WTC11 (cell line): Measurements from ENCODE around the gene CRACR2A. TPM values are rescaled to one million over a fixed set of nuclear protein-coding genes. Genes with fewer than 3 reads are reported as not detected.

Experiments used
- ATAC-seq: fragments of 200-7000 bp; cut with Tn5 transposase; 2 replicates; pipeline ENCODE4 v1.10.0; 2021; ENCODE audit warnings: mild to moderate bottlenecking, moderate library complexity
- CTCF ChIA-PET: fragments of 300-600 bp; sonication (Branson Sonifier 250); formaldehyde crosslinking; loops from one replicate; lab custom pipeline; 2021; ENCODE audit warnings: antibody characterized with exemption; lab: Charles Lee
- POLR2A ChIA-PET: fragments of 350-600 bp; sonication (Branson Sonifier 250); formaldehyde crosslinking; loops from one replicate; lab custom pipeline; 2021; ENCODE audit warnings: antibody characterized with exemption; lab: Charles Lee
- DNase-seq: peaks from one replicate; pipeline ENCODE4 v3.0.0; 2021; ENCODE audit warnings: low spot score
- H3K27ac Mint-ChIP-seq: 2 replicates; pipeline ENCODE4 v1.8.0; 2021; ENCODE audit warnings: mixed read lengths
- H3K27me3 Mint-ChIP-seq: 2 replicates; pipeline ENCODE4 v1.8.0; 2021; ENCODE audit warnings: low read depth, mild to moderate bottlenecking, moderate library complexity, mixed read lengths
- H3K36me3 Mint-ChIP-seq: 2 replicates; pipeline ENCODE4 v1.8.0; 2021; ENCODE audit warnings: mixed read lengths
- H3K4me1 Mint-ChIP-seq: 2 replicates; pipeline ENCODE4 v1.8.0; 2022; ENCODE audit warnings: mixed read lengths
- H3K4me3 Mint-ChIP-seq: 2 replicates; pipeline ENCODE4 v1.8.0; 2021; ENCODE audit warnings: mild to moderate bottlenecking, moderate library complexity, mixed read lengths
- H3K9me3 Mint-ChIP-seq: 2 replicates; pipeline ENCODE4 v1.8.0; 2021; ENCODE audit warnings: mixed read lengths
- E2F4 ChIP-seq: sonication (generic); formaldehyde crosslinking; IDR thresholded peaks from 2 replicates; pipeline ENCODE4 v1.8.1; 2022; ENCODE audit warnings: low read depth, mild to moderate bottlenecking, moderate library complexity, missing genetic modification reagents, borderline replicate concordance
- ETV6 ChIP-seq: sonication (generic); formaldehyde crosslinking; IDR thresholded peaks from 2 replicates; pipeline ENCODE4 v1.8.1; 2022; ENCODE audit warnings: mild to moderate bottlenecking, missing genetic modification reagents
- FOXK1 ChIP-seq: sonication (generic); formaldehyde crosslinking; IDR thresholded peaks from 2 replicates; pipeline ENCODE4 v1.8.0; 2022; ENCODE audit warnings: mild to moderate bottlenecking, moderate library complexity, missing genetic modification reagents
- FOXP4 ChIP-seq: sonication (generic); formaldehyde crosslinking; IDR thresholded peaks from 2 replicates; pipeline ENCODE4 v1.8.0; 2022; ENCODE audit warnings: mild to moderate bottlenecking, missing genetic modification reagents
- IRF2 ChIP-seq: sonication (generic); formaldehyde crosslinking; IDR thresholded peaks from 2 replicates; pipeline ENCODE4 v1.8.0; 2022; ENCODE audit warnings: low read depth, missing genetic modification reagents, borderline replicate concordance
- NR1H2 ChIP-seq: sonication (generic); formaldehyde crosslinking; IDR thresholded peaks from 2 replicates; pipeline ENCODE4 v1.9.0; 2021; ENCODE audit warnings: mild to moderate bottlenecking, moderate library complexity, missing genetic modification reagents
- PRDM15 ChIP-seq: sonication (generic); formaldehyde crosslinking; IDR thresholded peaks from 2 replicates; pipeline ENCODE4 v1.8.0; 2022; ENCODE audit warnings: missing genetic modification reagents
- RORB ChIP-seq: fragments of 250-450 bp; sonication (Bioruptor Pico); IDR thresholded peaks from 2 replicates; pipeline ENCODE4 v1.9.0; 2021; ENCODE audit warnings: mild to moderate bottlenecking
- USF2 ChIP-seq: sonication (generic); formaldehyde crosslinking; IDR thresholded peaks from 2 replicates; pipeline ENCODE4 v1.8.1; 2023; ENCODE audit warnings: mild to moderate bottlenecking, missing genetic modification reagents, moderate library complexity
- ZBTB43 ChIP-seq: sonication (generic); formaldehyde crosslinking; IDR thresholded peaks from 2 replicates; pipeline ENCODE4 v1.8.1; 2023; ENCODE audit warnings: mild to moderate bottlenecking, missing genetic modification reagents
- ZNF281 ChIP-seq: sonication (generic); formaldehyde crosslinking; IDR thresholded peaks from 2 replicates; pipeline ENCODE4 v1.8.0; 2023; ENCODE audit warnings: mild to moderate bottlenecking, missing genetic modification reagents
- ZNF396 ChIP-seq: fragments of 250-450 bp; sonication (Bioruptor Pico); IDR thresholded peaks from 2 replicates; pipeline ENCODE4 v1.8.0; 2021; ENCODE audit warnings: mild to moderate bottlenecking, moderate library complexity, borderline replicate concordance
- total RNA-seq: library from RNA; stranded (reverse); gene quantifications from 3 replicates; pipeline ENCODE4 v1.2.3, GENCODE V29; 2021

Gene CRACR2A
- total RNA-seq, 1 experiment from 2014 or later: 2.6 TPM

- TF ChIP-seq ZBTB43: no peak
- TF ChIP-seq RORB: no peak
These were observed 75.3 kb downstream of the CRACR2A start (continued) for GRCh38 chr12:3677609-3678008.

GRCh38 chr12:3673981-3674708 lies 78.8 kb downstream of the CRACR2A start:
- Mint-ChIP-seq H3K4me3 (no peak overlapping the region), H3K27me3 (no peaks in the 10 kb centered on the region), H3K4me1 (no peaks in the 10 kb centered on the region; the same call in 1 of the 2 replicates), H3K36me3 (no peaks in the 10 kb centered on the region), H3K27ac (no peak overlapping the region), H3K9me3 (no peaks in the 10 kb centered on the region)
- ATAC-seq (no peak), DNase-seq (no peak)
- TF ChIP-seq ZNF281 (CRISPR knock-in tag) (no peak), IRF2 (CRISPR knock-in tag) (no peak), NR1H2 (CRISPR knock-in tag) (no peak), PRDM15 (CRISPR knock-in tag) (no peak), USF2 (no peak), FOXP4 (CRISPR knock-in tag) (no peak), FOXK1 (CRISPR knock-in tag) (no peak), ZNF396 (CRISPR knock-in tag) (no peak), ETV6 (CRISPR knock-in tag) (no peak), E2F4 (CRISPR knock-in tag) (no peak)
- ChIA-PET CTCF (interaction anchor here (0.5 to 2.7 kb wide), 5 partner anchors 130 to 1279 kb away, joined by 3 to 16 read pairs (median 3); no protein-coding TSS in a partner anchor), POLR2A (no interaction called here)
